ENCODE measurements around the gene GALNT18.

GALNT18 gene

GRCh38 chr11:11483627-11484026 lies 138.2 kb downstream of the GALNT18 start:
- TF ChIP-seq ZNF274 (IDR thresholded peaks at IDR 0.05; ENCODE audit: low read depth, low read length), result no peak
- no peak overlapping the region for H3K4me3 ChIP-seq (ENCODE audit: low read length)

DNA sequence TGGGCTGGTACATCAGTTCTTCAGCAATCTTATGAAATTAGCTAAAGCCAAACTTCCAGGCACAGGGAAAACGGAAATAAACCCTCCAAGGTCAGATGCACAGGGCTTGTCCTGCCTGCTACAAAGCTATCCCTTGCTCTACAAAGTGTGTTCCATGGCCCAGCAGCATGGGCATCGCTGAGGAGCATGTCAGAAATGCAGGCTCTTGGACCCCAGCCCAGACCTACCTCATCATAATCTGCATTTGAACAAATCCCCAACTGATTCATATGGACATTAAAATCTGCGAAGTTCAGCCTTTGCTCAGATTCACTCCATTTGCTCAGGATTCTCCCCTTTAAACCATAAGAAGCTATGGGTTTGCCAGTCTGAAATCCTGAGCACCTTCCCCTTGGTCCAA lies 139.1 kb downstream of the GALNT18 start:
- no peak for TF ChIP-seq ZNF274 (IDR thresholded peaks at IDR 0.05; ENCODE audit: low read depth, low read length)
- no peak overlapping the region for H3K4me3 ChIP-seq (ENCODE audit: low read length)

GRCh38 chr11:11481371-11481770 lies 140.4 kb downstream of the GALNT18 start:
- no peak for TF ChIP-seq ZNF274 (IDR thresholded peaks at IDR 0.05; ENCODE audit: low read depth, low read length)
- H3K4me3 ChIP-seq (ENCODE audit: low read length), result no peak overlapping the region

DNA sequence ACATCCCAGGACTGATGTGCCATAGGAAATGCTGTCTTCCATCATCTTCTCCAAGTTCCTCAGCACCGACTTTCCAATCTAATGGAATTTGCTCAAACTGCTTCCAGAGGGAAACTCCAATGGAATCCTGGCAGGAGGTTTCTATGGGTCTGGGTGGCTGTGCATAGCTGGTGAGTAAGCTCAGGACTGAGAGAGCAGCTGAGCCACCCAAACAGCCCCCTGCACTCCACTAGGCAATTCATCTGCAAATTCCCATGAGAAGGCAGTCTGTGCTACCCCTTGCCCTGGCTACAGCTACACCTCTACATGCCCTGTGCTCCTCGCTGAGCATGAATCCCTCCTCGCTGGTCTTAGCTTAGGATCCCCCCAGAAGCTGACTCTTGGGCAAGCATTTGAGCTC lies 140.8 kb downstream of the GALNT18 start:
- H3K4me3 ChIP-seq (ENCODE audit: low read length), result no peak overlapping the region
- TF ChIP-seq ZNF274 (IDR thresholded peaks at IDR 0.05; ENCODE audit: low read depth, low read length), result no peak

- TF ChIP-seq ZNF274 (IDR thresholded peaks at IDR 0.05; ENCODE audit: low read depth, low read length), result no peak
- H3K4me3 ChIP-seq (ENCODE audit: low read length), result no peak overlapping the region
These were observed 143.1 kb downstream of the GALNT18 start for GRCh38 chr11:11478687-11479086.

DNA sequence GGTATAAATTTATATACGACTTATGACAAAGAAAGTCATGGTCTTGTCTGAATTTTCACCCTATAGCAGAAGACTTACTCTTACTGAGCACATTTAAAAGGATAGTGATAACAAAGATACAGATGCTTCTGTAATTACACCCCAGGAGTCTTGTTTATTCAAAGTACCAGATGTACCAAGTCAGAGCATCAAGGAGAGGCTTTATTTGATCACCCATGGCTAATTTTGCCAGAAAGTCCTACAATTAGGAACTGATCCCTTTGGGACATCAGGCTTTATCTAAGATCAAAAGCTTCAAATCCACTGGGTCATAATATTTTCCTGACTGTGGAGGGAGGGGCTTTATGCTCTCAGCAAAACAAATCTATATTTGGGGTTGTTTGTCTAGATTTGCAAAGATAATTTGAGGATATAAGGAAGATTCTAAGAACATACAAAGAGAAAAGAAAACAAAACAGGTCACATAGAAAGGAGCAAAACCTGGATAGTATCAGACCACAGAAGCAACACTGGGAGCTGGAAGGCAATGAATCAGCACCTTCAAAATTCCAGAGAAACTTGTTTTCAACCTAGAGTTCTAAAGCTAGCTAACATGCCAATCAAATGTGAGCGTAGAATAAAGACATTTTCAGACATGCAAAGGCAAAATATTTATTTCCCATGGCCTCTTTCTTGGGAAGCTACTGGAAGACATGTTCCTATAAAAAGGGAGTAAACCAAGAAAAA lies 143.9 kb downstream of the GALNT18 start:
- no peak for TF ChIP-seq ZNF274 (IDR thresholded peaks at IDR 0.05; ENCODE audit: low read depth, low read length)
- no peak overlapping the region for H3K4me3 ChIP-seq (ENCODE audit: low read length)

DNA sequence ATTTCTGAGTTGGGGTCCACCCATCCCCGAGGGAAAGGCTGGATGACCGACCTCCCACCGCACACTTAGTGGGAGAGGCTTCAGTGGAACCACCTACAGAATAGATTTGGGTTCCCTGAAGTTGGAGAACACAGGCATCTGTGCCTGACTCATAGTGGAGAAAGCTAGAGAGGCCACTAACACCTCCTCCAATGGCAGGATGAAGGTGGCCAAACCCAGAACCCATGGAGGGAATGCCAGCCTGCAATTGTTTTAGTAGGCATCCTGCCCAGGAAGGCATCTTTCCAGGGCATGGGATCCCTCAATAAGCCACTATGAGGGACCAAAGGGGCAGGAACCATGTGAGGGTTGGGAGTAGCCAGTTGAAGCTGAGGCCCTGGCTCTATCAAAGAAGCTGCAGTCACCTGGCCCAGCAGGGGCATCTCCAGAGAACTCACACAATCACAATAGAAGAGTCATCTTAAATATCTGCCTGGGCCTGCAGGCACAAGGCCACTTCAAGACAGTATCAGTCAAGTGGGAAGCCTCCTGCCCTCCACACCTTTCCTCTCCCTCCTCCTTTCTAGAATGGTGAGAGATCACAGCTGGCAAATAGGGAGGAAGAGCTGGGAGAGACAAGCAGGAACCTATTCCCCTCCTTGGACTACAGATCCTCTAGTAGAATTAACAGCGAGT lies 144.7 kb downstream of the GALNT18 start:
- no peak overlapping the region for H3K4me3 ChIP-seq (ENCODE audit: low read length)
- no peak for TF ChIP-seq ZNF274 (IDR thresholded peaks at IDR 0.05; ENCODE audit: low read depth, low read length)

- H3K4me3 ChIP-seq (ENCODE audit: low read length), result no peak overlapping the region
These were observed 145.3 kb downstream of the GALNT18 start for GRCh38 chr11:11476499-11476898.

GRCh38 chr11:11472106-11472505 lies 149.7 kb downstream of the GALNT18 start:
- H3K4me3 ChIP-seq (ENCODE audit: low read length), result no peak overlapping the region
- TF ChIP-seq ZNF274 (IDR thresholded peaks at IDR 0.05; ENCODE audit: low read depth, low read length), result no peak

More at GRCh38 chr11:11476499-11476898, 145.3 kb downstream of the GALNT18 start:
- TF ChIP-seq ZNF274 (IDR thresholded peaks at IDR 0.05; ENCODE audit: low read depth, low read length), result no peak

DNA sequence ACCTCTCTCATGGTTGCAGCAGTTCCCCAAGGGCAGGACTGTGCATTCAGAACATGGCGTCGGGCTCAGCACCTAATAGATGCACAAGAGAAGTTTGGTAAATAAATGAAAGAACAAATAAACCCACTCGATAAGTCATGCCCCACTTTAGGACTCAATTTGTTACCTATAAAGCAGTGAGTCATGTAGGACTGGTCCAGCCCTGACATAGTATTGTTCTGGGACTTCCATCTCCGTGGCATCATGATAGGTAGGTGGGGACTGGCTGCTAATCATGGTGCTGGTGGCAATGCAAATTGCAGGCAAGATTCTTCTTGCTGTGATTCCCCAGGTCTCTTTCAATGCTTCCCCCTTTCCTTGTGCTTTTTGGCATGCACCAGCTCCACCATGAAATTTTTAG lies 150.6 kb downstream of the GALNT18 start:
- TF ChIP-seq ZNF274 (IDR thresholded peaks at IDR 0.05; ENCODE audit: low read depth, low read length), result no peak

DNA sequence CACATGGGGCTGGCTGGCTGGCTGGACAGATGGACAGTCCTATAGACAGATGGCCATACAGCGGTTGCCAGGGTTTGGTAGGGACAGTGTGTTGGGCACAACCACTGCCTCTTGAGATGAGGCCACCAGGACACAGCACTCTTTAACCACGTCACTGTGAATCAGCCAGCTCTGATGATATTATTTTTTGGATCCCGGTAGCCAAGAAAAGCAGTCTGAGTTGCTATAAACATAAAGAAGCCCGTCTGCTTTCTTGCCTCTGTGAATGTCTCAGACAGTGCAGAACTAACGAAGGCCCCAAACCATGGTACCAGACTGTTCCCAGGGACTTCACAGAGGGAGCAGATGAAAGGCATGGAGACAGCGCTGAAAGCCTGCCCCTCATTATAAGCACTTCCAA lies 152.9 kb downstream of the GALNT18 start:
- no peak for TF ChIP-seq ZNF274 (IDR thresholded peaks at IDR 0.05; ENCODE audit: low read depth, low read length)
- no peak overlapping the region for H3K4me3 ChIP-seq (ENCODE audit: low read length)

More for the DNA sequence above, 150.6 kb downstream of the GALNT18 start:
- H3K4me3 ChIP-seq (ENCODE audit: low read length), result no peak overlapping the region

DNA sequence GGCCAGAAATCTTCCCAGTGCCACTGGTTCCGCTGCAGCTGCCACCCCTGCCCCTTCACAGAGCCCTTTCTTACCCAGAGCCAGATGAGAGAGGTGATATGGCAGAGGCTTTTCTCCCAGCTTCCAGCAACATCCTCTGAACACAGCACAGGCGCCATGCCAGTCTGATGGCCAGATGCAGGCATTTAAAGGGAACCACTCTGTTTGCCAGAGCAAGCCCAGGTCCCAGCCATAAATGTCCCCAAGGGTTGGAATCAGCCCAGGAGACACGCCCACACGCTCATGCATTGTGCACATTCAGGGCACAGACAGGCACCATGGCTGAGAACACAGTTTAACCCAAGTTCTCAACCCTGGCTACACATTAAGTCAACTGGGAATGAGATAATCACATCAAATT lies 154.5 kb downstream of the GALNT18 start:
- no peak for TF ChIP-seq ZNF274 (IDR thresholded peaks at IDR 0.05; ENCODE audit: low read depth, low read length)
- H3K4me3 ChIP-seq (ENCODE audit: low read length), result no peak overlapping the region

- H3K4me3 ChIP-seq (ENCODE audit: low read length), result no peak overlapping the region
- TF ChIP-seq ZNF274 (IDR thresholded peaks at IDR 0.05; ENCODE audit: low read depth, low read length), result no peak
These were observed 157.2 kb downstream of the GALNT18 start for GRCh38 chr11:11464555-11464954.

DNA sequence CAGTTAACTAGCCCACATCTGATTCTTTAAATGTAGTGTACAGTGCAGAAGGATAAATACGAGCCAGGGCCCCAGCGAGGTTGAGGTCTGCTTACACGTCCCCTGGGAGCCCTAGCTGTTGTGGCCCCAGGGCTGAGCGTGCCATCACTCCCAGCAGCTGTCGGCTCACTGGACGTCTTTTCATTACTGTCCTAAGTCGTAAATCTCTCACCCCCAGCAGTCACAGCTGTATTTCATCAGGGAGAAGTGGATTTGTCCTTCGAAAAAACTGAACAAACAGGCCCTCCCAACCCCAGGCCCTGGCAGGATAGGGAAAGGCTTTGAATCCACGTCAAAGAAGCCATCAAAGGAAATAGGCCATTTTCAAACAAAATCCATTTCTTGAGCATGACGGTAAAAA lies 158.4 kb downstream of the GALNT18 start:
- H3K4me3 ChIP-seq (ENCODE audit: low read length), result no peak overlapping the region
- TF ChIP-seq ZNF274 (IDR thresholded peaks at IDR 0.05; ENCODE audit: low read depth, low read length), result no peak

DNA sequence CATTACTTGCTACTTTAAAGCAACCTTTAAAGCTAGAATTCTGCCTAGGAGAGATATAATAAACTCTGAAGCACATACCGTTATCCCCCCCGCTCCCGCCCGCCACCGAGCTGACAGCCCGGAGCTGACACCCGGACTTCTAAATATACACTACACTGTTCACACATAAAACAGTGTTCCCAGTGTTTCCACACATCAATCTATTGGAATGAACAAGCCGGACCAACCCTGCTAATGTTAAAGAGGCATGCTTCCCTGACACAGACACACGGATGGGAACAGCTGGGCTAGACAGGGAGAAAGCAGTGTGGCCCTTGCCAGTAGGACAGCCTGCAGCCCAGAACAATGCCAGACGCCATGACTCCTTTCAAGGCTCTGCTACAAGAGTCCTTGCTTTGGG lies 160.3 kb downstream of the GALNT18 start:
- H3K4me3 ChIP-seq (ENCODE audit: low read length), result no peak overlapping the region
- no peak for TF ChIP-seq ZNF274 (IDR thresholded peaks at IDR 0.05; ENCODE audit: low read depth, low read length)
